Measurements from ENCODE around the gene ULK3. TPM values are rescaled to one million over a fixed set of nuclear protein-coding genes. Genes with fewer than 3 reads are reported as not detected.

ULK3 gene
- total and polyA plus RNA-seq, 10 of the 15 experiments (the other 5 are each of a cell fraction or from before 2014, with no cell fraction given) = 0.64 to 38.8 (median 27.1) TPM

GRCh38 chr15:74873036-74873755, 30.2 kb upstream of the ULK3 start, which contains the start of gene SCAMP2:
Gene SCAMP2, minus strand, starts transcription at chr15:74873365. Its CDS starts 110 bp downstream, at chr15:74873255.
- Histone ChIP-seq H3K36me3 (ENCODE audit: control insufficient read depth in 2 of 2, insufficient read depth in 2 of 2, low read length in 1 of 2) (peaks cover 0 to 4% of the 10 kb centered on the region in 2 experiments; a peak in 1 of 4 replicates), H3K27me3 (replicated peaks in 1 of 2; ENCODE audit: control insufficient read depth in 2 of 2, insufficient read depth in 2 of 2, low read length in 1 of 2) (no peaks in the 10 kb centered on the region), H3K9me3 (replicated peaks; ENCODE audit: control insufficient read depth, insufficient read depth, low read length) (peaks cover 2% of the 10 kb centered on the region; the same call in 2 of the 3 replicates), H3K4me2 (ENCODE audit: control insufficient read depth, insufficient read depth) (peak within 1 kb of the TSS; percentile 100), H4K20me1 (ENCODE audit: control insufficient read depth, insufficient read depth) (no peaks in the 10 kb centered on the region), H3K9ac (ENCODE audit: control insufficient read depth, insufficient read depth, low read length) (peak within 1 kb of the TSS; percentile 70), H3K4me3 (peak within 1 kb of the TSS; percentile 93), H3K27ac (ENCODE audit: control insufficient read depth, insufficient read depth) (peak within 1 kb of the TSS; percentile 94), H2AFZ (ENCODE audit: control insufficient read depth, low read depth, low read length) (peak within 1 kb of the TSS; percentile 91), H3K4me1 (ENCODE audit: control insufficient read depth, insufficient read depth, low read length) (peaks cover 28% of the 10 kb centered on the region), H3K79me2 (ENCODE audit: control insufficient read depth, insufficient read depth, low read length) (peaks cover 45% of the 10 kb centered on the region)
- FAIRE-seq (peak; percentile 69), ATAC-seq (peak; percentile 92), DNase-seq (ENCODE audit: low read depth, low spot score) (peak; percentile 85)
- under 1% methylated on average over 42 of the region's 52 CpGs for WGBS (ENCODE audit: insufficient coverage, insufficient replicate concordance, low lambda C conversion rate, missing lambda C conversion rate)
- intact Hi-C loops (cut with micrococcal nuclease; ENCODE audit: unreplicated experiment) = no loop called here
- ChIA-PET SMC1A (ENCODE audit: uncharacterized antibody, unreplicated experiment) (interaction anchor here (0.9 to 2.7 kb wide), 6 partner anchors 10 to 95 kb away, joined by 3 to 15 read pairs (median 3); partner anchors contain the start of gene FAM219B), CTCF (interaction anchor here (0.9 to 11.2 kb wide), 3 partner anchors 10 to 86 kb away, joined by 3 to 129 read pairs (median 11); no protein-coding TSS in a partner anchor), POLR2A (interaction anchor here (0.5 to 2.4 kb wide), 7 partner anchors 11 to 150 kb away, joined by 3 to 7 read pairs (median 5); no protein-coding TSS in a partner anchor), RAD21 (ENCODE audit: unreplicated experiment) (interaction anchor here (1.0 to 2.5 kb wide), 5 partner anchors 11 to 102 kb away, joined by 3 to 13 read pairs (median 3); partner anchors contain the start of gene CSK)
- in situ Hi-C loops (cut with MboI) = no loop called here
- no TSS peak for BruUV-seq (replicated peaks)
- TF ChIP-seq ATF3 (IDR thresholded peaks at IDR 0.05; ENCODE audit: borderline replicate concordance, extremely low read depth, low read depth, low read length) (no peak), CREB1 (IDR thresholded peaks at IDR 0.05; ENCODE audit: low read depth) (peak; percentile 77), SRF (IDR thresholded peaks at IDR 0.05; ENCODE audit: low read depth in 2 of 2, low read length in 2 of 2) (no peak), IKZF2 (IDR thresholded peaks at IDR 0.05) (peak in 1 of 2 experiments; percentile 40; a peak in 2 of 4 replicates), SMAD5 (IDR thresholded peaks at IDR 0.05; ENCODE audit: low read depth) (peak; percentile 59), NKRF (conservative IDR thresholded peaks at IDR 0.05) (peak; percentile 94), EGR1 (IDR thresholded peaks at IDR 0.05; ENCODE audit: borderline replicate concordance in 1 of 2, low read depth in 2 of 2, low read length in 2 of 2) (0 out of 3 replicates have a peak, but pooled peaks of 1 of the 2 experiments have one; percentile 10), SP1 (IDR thresholded peaks at IDR 0.05; ENCODE audit: low read depth, low read length) (peak; percentile 90), NRF1 (conservative IDR thresholded peaks at IDR 0.05; ENCODE audit: low read depth, low read length) (peak; percentile 56), TCF12 (IDR thresholded peaks at IDR 0.05; ENCODE audit: low read depth, low read length) (no peak), YBX1 (IDR thresholded peaks at IDR 0.05) (no peak), ZNF24 (IDR thresholded peaks at IDR 0.05) (no peak), E4F1 (IDR thresholded peaks at IDR 0.05; ENCODE audit: borderline replicate concordance, partially characterized antibody) (peak; percentile 95), CHD1 (IDR thresholded peaks at IDR 0.05; ENCODE audit: low read depth, low read length) (no peak)

Measured in GM12878 (cell line).